ENCODE data around the gene FOXP4. TPM values are rescaled to one million over a fixed set of nuclear protein-coding genes. Genes with fewer than 3 reads are reported as not detected.

Gene FOXP4
- total RNA-seq, 1 experiment from 2014 or later = 32.3 TPM

GRCh38 chr6:41643899-41644269, 97.7 kb downstream of the FOXP4 start:
- H3K36me3 ChIP-seq (ENCODE audit: control insufficient read depth in 1 of 2, insufficient read depth in 2 of 2, low read length in 2 of 2) = peaks cover 3 to 8% of the 10 kb centered on the region in 2 experiments; a peak in 1 of 4 replicates
- no peak overlapping the region for H3K27ac ChIP-seq (ENCODE audit: low read depth, low read length)
- H3K4me1 ChIP-seq (ENCODE audit: control insufficient read depth in 1 of 2, insufficient read depth in 2 of 2, low read length in 2 of 2) = peaks cover 11 to 16% of the 10 kb centered on the region in 2 experiments
- H3K9me2 ChIP-seq (ENCODE audit: insufficient read depth) = no peaks in the 10 kb centered on the region
- no TSS peak for BruUV-seq (replicated peaks)
- ATAC-seq (no peak), DNase-seq (ENCODE audit: low read depth, low spot score) (no peak)
- H4K20me1 ChIP-seq (ENCODE audit: insufficient read depth) = no peaks in the 10 kb centered on the region
- no peaks in the 10 kb centered on the region for H3K27me3 ChIP-seq (ENCODE audit: insufficient read depth, low read length)
- H3K9me3 ChIP-seq (ENCODE audit: control insufficient read depth in 1 of 2, insufficient read depth in 1 of 2, low read depth in 1 of 2, low read length in 2 of 2) = no peaks in the 10 kb centered on the region
- H3K4me2 ChIP-seq (ENCODE audit: low read length) = no peak overlapping the region
- no peak overlapping the region for H2AFZ ChIP-seq (ENCODE audit: low read depth, low read length, poor library complexity, severe bottlenecking)
- POLR2A ChIA-PET = no interaction called here
- no peaks in the 10 kb centered on the region for H3K79me2 ChIP-seq (ENCODE audit: insufficient read depth, low read length)
- intact Hi-C loops (cut with micrococcal nuclease) = no loop called here
- H3K4me3 ChIP-seq (replicated peaks in 1 of 2; ENCODE audit: low read depth in 1 of 2, low read length in 2 of 2) = no peak overlapping the region
- no peak overlapping the region for H3K9ac ChIP-seq (ENCODE audit: low read length)
- CTCF ChIA-PET = no interaction called here
- TF ChIP-seq SIN3A (IDR thresholded peaks at IDR 0.05; ENCODE audit: low read depth) (no peak), MAX (IDR thresholded peaks at IDR 0.05) (no peak), EGR1 (IDR thresholded peaks at IDR 0.05; ENCODE audit: low read depth) (no peak), ATF3 (IDR thresholded peaks at IDR 0.05) (no peak), POLR2AphosphoS5 (IDR thresholded peaks at IDR 0.05; ENCODE audit: low read depth, low read length) (no peak), CTCF (IDR thresholded peaks at IDR 0.05 in 2 of 3, conservative IDR thresholded peaks at IDR 0.05 in 1 of 3; ENCODE audit: borderline replicate concordance in 1 of 3, insufficient read depth in 1 of 3, low read depth in 2 of 3, low read length in 2 of 3) (no peak), ZNF274 (IDR thresholded peaks at IDR 0.05; ENCODE audit: low read depth, low read length) (no peak), CEBPB (IDR thresholded peaks at IDR 0.05; ENCODE audit: low read depth) (no peak), ZBTB33 (IDR thresholded peaks at IDR 0.05; ENCODE audit: extremely low read depth, insufficient replicate concordance, low read length) (no peak), FOSL1 (IDR thresholded peaks at IDR 0.05; ENCODE audit: low read depth) (no peak)
- RAD21 ChIA-PET (ENCODE audit: low non-redundant PET in 1 of 2, low total read pairs in 2 of 2, uncharacterized antibody in 2 of 2, unreplicated experiment in 2 of 2) = no interaction called here

All from HCT116 (cell line).